LNCaP clone FGC (cell line): ENCODE data around the gene EPHX1.

Experiments
- DNase-seq: peaks from one replicate; pipeline ENCODE4 v3.0.0-alpha.2; 2011; ENCODE audit warnings: low read depth
- H3K4me3 ChIP-seq: 2 replicates; pipeline ENCODE4 v1.5.1; 2011; ENCODE audit warnings: mild to moderate bottlenecking, low read depth, low read length, control low read depth
- TF ChIP-seq, protein P1 (sequence below): IDR thresholded peaks from 2 replicates; pipeline ENCODE4 v1.5.1; 2012; ENCODE audit warnings: mild to moderate bottlenecking; ENCODE audit not compliant: control insufficient read depth, insufficient read depth; ENCODE audit errors: extremely low read depth

The EPHX1 gene

DNA sequence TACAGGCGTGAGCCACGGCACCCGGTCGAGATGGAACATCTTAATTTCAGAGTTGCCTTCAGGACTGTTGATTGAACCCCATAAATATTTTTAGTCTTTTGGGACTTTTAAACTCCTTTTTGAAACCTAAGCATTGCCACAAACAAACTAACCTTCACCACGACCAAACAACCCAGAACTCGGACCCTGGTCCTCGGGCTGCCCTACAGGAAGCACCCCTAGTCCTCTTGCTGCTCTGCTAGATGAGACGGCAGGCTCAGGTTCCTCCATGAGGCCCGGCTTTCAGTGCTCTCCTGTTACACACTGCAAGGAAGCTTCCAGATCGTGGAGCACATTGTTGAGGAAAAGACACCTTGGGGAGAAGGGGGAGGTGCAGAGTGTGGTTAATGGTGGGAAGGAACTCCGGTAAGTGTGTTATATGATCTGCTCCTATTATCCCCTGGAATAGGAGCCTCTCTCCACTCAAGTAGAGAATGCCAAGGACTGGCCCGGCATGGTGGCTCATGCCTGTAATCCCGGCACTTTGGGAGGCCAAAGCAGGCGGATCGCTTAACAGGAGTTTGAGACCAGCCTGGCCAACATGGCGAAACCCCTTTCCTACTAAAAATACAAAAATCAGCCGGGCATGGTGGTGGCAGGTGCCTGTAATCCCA lies 5.7 kb downstream of the EPHX1 start:
- no peak overlapping the region for H3K4me3 ChIP-seq
- TF ChIP-seq, protein P1, sequence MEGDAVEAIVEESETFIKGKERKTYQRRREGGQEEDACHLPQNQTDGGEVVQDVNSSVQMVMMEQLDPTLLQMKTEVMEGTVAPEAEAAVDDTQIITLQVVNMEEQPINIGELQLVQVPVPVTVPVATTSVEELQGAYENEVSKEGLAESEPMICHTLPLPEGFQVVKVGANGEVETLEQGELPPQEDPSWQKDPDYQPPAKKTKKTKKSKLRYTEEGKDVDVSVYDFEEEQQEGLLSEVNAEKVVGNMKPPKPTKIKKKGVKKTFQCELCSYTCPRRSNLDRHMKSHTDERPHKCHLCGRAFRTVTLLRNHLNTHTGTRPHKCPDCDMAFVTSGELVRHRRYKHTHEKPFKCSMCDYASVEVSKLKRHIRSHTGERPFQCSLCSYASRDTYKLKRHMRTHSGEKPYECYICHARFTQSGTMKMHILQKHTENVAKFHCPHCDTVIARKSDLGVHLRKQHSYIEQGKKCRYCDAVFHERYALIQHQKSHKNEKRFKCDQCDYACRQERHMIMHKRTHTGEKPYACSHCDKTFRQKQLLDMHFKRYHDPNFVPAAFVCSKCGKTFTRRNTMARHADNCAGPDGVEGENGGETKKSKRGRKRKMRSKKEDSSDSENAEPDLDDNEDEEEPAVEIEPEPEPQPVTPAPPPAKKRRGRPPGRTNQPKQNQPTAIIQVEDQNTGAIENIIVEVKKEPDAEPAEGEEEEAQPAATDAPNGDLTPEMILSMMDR: no peak
- DNase-seq: no peak

DNA sequence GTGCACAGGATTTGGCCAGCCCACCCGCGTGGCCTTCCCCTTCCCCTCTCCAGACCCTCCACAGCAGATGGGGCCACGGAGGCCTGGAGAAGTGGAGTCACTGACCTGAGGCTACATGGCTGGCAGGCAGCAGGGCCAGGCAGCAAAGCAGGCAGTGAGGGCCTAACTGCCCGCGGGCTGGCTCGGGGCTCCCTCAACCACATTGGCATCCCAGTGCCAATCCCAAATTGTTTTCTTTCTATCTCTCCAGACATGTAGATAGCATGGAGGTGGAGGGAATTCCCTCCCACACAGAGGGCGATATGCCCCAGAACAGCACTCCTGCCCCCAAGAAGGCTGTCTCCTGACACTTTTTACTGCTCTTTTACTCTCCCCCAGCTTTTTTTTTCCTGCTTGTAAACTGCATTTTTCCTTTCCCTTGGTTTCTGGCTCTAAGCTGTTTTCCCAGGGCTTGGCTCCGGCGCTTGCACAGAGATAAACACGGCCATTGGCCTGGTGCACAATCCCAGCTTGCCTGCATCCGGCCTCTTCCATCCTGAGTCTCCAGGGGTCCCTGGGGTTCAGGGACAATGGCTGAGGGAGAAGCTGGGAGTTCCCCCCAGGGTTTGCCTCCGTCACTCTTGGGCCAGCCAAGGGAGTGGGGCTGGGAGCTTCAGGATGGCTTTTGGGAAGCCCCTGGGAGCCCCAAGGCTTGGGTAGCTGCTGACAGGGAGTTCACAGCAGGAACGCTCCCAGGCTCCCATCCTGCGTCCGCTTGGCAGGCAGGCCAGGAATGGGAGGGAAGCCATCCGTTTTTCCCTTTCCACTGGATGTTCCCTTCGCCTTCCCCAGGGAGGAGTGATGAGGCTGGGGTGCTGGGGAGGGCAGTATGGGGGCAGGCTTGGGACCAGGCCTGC lies 7.0 kb downstream of the EPHX1 start:
- no peak overlapping the region for H3K4me3 ChIP-seq
- DNase-seq: no peak
- TF ChIP-seq, protein P1: no peak

DNA sequence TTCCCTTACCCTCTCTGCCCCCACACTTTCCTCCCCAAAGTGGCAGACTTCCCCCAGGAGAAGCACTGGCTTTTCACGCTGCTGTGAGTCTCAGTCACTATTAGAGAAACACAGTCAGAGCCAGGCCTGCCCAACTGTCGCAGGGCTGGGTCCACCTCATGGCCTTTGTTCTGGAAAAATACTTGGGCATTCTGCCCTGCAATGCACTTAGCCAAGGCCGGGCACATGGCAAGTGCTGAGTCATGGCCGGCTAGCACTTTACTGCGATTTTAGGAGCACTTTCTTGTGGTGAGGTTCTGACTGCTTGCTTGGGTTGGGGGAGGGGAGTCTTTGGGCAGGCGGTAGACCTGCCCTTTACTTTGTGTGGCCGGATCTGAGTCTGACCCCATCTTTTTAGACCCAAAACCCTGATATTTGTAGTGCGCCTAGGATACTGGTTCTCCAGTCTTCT lies 7.7 kb downstream of the EPHX1 start:
- TF ChIP-seq, protein P1: no peak
- DNase-seq: peak; percentile 83

DNA sequence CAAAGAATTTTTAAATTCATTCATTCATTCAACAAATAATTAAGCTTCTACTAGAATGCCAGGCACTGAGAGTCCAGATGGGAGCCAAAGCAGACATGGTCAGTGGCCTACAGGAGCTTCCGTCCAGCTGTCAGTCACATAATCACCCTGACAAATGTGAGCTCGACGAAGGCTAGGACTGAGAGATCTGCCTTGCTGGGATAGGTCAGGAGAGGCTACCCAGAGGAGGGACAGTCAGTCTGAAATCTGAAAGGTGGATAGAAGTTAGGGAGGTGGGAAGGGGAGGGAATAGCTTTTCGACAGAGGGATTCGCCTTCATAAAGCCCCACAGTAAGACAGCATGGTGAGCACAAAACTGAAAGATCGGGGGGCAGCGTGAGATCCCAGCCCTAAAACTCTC lies 8.3 kb downstream of the EPHX1 start:
- no peak overlapping the region for H3K4me3 ChIP-seq
- TF ChIP-seq, protein P1: no peak
- no peak for DNase-seq

More for the DNA sequence above, 7.7 kb downstream of the EPHX1 start:
- H3K4me3 ChIP-seq: no peak overlapping the region

DNA sequence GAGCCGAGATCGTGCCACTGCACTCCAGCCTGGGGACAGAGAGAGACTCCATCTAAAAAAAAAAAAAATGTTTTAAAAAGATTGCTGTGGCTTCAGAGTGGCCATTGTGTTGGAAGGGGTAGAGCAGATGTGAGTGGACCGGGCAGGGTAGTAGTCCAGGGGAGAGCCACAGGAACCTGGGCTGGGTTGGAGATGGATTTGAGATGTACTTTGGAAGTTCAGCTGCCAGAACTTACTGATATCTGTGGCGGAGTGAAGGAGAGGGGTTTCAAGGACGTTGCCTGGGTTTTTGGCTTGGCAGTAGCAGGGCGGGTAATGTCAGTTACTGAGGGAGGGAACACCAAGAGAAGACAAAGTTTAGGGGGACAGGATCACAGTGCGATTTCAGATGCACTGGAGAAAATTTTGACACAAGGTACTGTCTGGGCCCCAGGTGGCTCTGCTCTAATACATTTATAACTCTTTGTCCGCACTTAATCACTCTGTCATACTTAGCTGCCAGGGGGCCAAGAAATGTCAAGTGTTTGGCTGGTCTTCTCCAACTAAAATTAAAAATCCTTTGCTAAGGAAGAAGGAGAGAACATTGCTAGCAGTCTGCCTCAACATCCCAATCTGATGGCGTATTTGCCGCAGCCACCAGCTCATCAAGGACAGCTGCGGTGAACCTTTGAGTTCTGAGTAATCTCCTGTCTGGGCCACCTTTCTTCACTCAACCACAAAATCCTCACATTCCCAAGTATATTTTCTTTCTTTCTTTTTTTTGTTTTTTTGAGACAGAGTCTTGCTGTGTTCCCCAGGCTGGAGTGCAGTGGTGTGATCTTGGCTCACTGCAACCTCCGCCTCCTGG lies 9.6 kb downstream of the EPHX1 start:
- H3K4me3 ChIP-seq: no peak overlapping the region
- TF ChIP-seq, protein P1: no peak

DNA sequence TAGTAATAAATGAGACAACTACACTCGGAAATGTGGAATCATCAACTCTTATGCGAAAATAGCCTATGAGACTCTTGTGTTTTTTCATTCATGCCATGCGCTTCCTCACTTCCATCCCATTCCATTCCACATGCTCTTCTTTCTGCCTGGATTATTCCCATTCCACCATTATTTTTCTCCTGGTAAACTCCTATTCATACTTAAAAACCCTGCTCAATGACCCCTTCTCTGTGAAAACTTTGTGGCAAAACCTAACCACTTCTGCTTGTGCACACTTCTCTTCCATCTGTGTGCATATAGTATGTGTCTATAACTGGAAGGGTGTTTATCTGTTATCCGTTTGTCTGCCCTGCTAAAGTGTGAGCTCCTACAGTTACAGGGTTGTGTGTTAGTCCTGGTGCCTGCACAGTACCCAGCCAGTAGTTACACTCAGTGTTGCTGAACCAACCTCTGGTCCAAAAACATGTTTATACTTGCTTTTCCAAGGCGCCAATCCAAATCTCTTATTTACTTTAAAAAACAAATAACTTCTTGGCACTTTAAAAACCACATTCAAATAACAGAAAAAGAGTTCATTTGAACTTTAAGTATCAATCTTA lies 10.7 kb downstream of the EPHX1 start:
- no peak overlapping the region for H3K4me3 ChIP-seq
- TF ChIP-seq, protein P1: no peak
- peak; percentile 97 for DNase-seq

More for the DNA sequence above, 9.6 kb downstream of the EPHX1 start:
- no peak for DNase-seq
